Esophagus muscularis mucosa (tissue), 4 donors: Measurements from ENCODE around the gene NRXN3. TPM values are rescaled to one million over a fixed set of nuclear protein-coding genes. Genes with fewer than 3 reads are reported as not detected.

Experiments
- DNase-seq: peaks from one replicate; pipeline ENCODE4 v3.0.0-alpha.2; 2017; ENCODE audit errors: extremely low spot score
- H3K27ac ChIP-seq, 4 donors: fragments of 200-600 bp; sonication (generic); replicated peaks in 1 of 4; 1 replicate in 3 of 4; 2 replicates in 1 of 4; pipeline ENCODE4 v1.5.1; 2016 to 2019; ENCODE audit warnings: mild to moderate bottlenecking in 1 of 4
- H3K27me3 ChIP-seq, 4 donors: fragments of 200-600 bp; sonication (generic); one replicate each; pipeline versions ENCODE4 v1.5.1 to v1.6.0; 2016 to 2019
- H3K36me3 ChIP-seq, 4 donors: fragments of 200-600 bp; sonication (generic); one replicate each; pipeline ENCODE4 v1.5.1; 2016 to 2019
- H3K4me1 ChIP-seq, 4 donors: fragments of 200-600 bp; sonication (generic); one replicate each; pipeline ENCODE4 v1.5.1; 2016 to 2019
- H3K4me3 ChIP-seq, 4 donors: fragments of 200-600 bp; sonication (generic); 1 replicate in 2 of 4; 2 replicates in 2 of 4; pipeline ENCODE4 v1.5.1; 2016 to 2019; ENCODE audit warnings: mild to moderate bottlenecking in 4 of 4, moderate library complexity in 1 of 4
- H3K9me3 ChIP-seq, 4 donors: fragments of 200-600 bp; sonication (generic); 1 replicate in 3 of 4; 2 replicates in 1 of 4; pipeline ENCODE4 v1.5.1; 2016 to 2019
- CTCF ChIP-seq, 3 experiments: fragments of 200-600 bp in 2 of 3; fragments of 450-650 bp in 1 of 3; sonication (generic) in 2 of 3; IDR thresholded peaks; one replicate each; pipeline ENCODE4 v1.5.1; 2017 to 2019; ENCODE audit warnings: antibody characterized with exemption in 3 of 3, mild to moderate bottlenecking in 2 of 3, moderate library complexity in 1 of 3
- EP300 ChIP-seq: sonication (generic); formaldehyde crosslinking; IDR thresholded peaks from one replicate; pipeline ENCODE4 v1.6.1; 2017; ENCODE audit warnings: antibody characterized with exemption
- POLR2A ChIP-seq: fragments of 450-650 bp; IDR thresholded peaks from one replicate; pipeline ENCODE4 v1.6.1; 2017; ENCODE audit warnings: antibody characterized with exemption, moderate library complexity, mild to moderate bottlenecking, low read depth
- POLR2AphosphoS5 ChIP-seq, 2 donors: sonication (generic); formaldehyde crosslinking; IDR thresholded peaks; one replicate each; pipeline ENCODE4 v1.6.1; 2017; ENCODE audit warnings: antibody characterized with exemption in 2 of 2
- WGBS: methylation state at CpG from one replicate; pipeline ENCODE4 v1.1.5; 2018; 5-methylcytosine and 5-hydroxymethylcytosine counted together
- intact Hi-C: fragments of 100-400 bp; cut with DNase I; formaldehyde crosslinking; loops from one replicate; pipeline ENCODE4 v1.15.1; 2023
- total RNA-seq, 4 donors: library from RNA; depleted of rRNA; stranded (reverse); fragments of >200 nt; gene quantifications; one replicate each; pipeline versions ENCODE4 v1.1.0 to v1.2.1, GENCODE V29; 2016

Gene NRXN3
- total RNA-seq, 4 donors from 2014 or later: 71.1 to 159 (median 122) TPM

GRCh38 chr14:79727900-79728299, 1557.7 kb downstream of the NRXN3 start:
- Histone ChIP-seq H3K36me3 (no peaks in the 10 kb centered on the region), H3K27me3 (no peaks in the 10 kb centered on the region), H3K4me1 (peaks cover 0 to 13% (median 7%) of the 10 kb centered on the region in 4 donors), H3K9me3 (no peaks in the 10 kb centered on the region), H3K27ac (no peak overlapping the region), H3K4me3 (no peak overlapping the region)
- TF ChIP-seq POLR2AphosphoS5 (IDR thresholded peaks at IDR 0.05): no peak
- TF ChIP-seq POLR2A: no peak
- no peak for TF ChIP-seq EP300
- TF ChIP-seq CTCF (IDR thresholded peaks at IDR 0.05): no peak
- WGBS: 82% methylated on average over 3 of the region's 3 CpGs
- DNase-seq: no peak
- intact Hi-C loops: no loop called here

GRCh38 chr14:79728331-79728730, 1558.2 kb downstream of the NRXN3 start:
- H3K36me3 ChIP-seq: no peaks in the 10 kb centered on the region
- intact Hi-C loops: no loop called here
- TF ChIP-seq POLR2A (no peak), CTCF (IDR thresholded peaks at IDR 0.05) (no peak), EP300 (no peak), POLR2AphosphoS5 (IDR thresholded peaks at IDR 0.05) (no peak)
- peaks cover 0 to 11% (median 4%) of the 10 kb centered on the region in 4 donors for H3K4me1 ChIP-seq
- H3K27me3 ChIP-seq: no peaks in the 10 kb centered on the region
- no peak overlapping the region for H3K27ac ChIP-seq
- H3K4me3 ChIP-seq: no peak overlapping the region
- no peaks in the 10 kb centered on the region for H3K9me3 ChIP-seq
- 98% methylated on average over 3 of the region's 3 CpGs for WGBS
- no peak for DNase-seq

- Histone ChIP-seq H3K9me3 (no peaks in the 10 kb centered on the region), H3K4me1 (peaks cover 0 to 9% (median 1%) of the 10 kb centered on the region in 4 donors), H3K27ac (no peak overlapping the region), H3K27me3 (no peaks in the 10 kb centered on the region), H3K36me3 (no peaks in the 10 kb centered on the region), H3K4me3 (no peak overlapping the region)
- 100% methylated on average over 3 of the region's 3 CpGs for WGBS
- DNase-seq: no peak
- intact Hi-C loops: no loop called here
- TF ChIP-seq POLR2AphosphoS5 (IDR thresholded peaks at IDR 0.05) (no peak), CTCF (IDR thresholded peaks at IDR 0.05) (no peak), EP300 (no peak), POLR2A (no peak)
These were observed 1559.6 kb downstream of the NRXN3 start for GRCh38 chr14:79729731-79730130.

GRCh38 chr14:79730196-79730595, 1560.0 kb downstream of the NRXN3 start:
- intact Hi-C loops: no loop called here
- TF ChIP-seq POLR2A: no peak
- TF ChIP-seq CTCF (IDR thresholded peaks at IDR 0.05): no peak
- TF ChIP-seq EP300: no peak
- no peak for TF ChIP-seq POLR2AphosphoS5 (IDR thresholded peaks at IDR 0.05)
- no peaks in the 10 kb centered on the region for H3K36me3 ChIP-seq
- WGBS: 82% methylated on average over 2 of the region's 2 CpGs
- no peaks in the 10 kb centered on the region for H3K27me3 ChIP-seq
- H3K4me3 ChIP-seq: no peak overlapping the region
- no peak for DNase-seq
- H3K4me1 ChIP-seq: peaks cover 0 to 9% (median 1%) of the 10 kb centered on the region in 4 donors
- H3K9me3 ChIP-seq: no peaks in the 10 kb centered on the region
- no peak overlapping the region for H3K27ac ChIP-seq

GRCh38 chr14:79730953-79731352, 1560.8 kb downstream of the NRXN3 start:
- Histone ChIP-seq H3K4me3 (no peak overlapping the region), H3K9me3 (peaks cover 0 to 4% (median under 1%) of the 10 kb centered on the region in 4 donors), H3K4me1 (peaks cover 0 to 9% (median 1%) of the 10 kb centered on the region in 4 donors), H3K27me3 (no peaks in the 10 kb centered on the region), H3K36me3 (no peaks in the 10 kb centered on the region), H3K27ac (no peak overlapping the region)
- WGBS: 73% methylated on average over 5 of the region's 5 CpGs
- no peak for DNase-seq
- intact Hi-C loops: no loop called here
- TF ChIP-seq POLR2A (no peak), CTCF (IDR thresholded peaks at IDR 0.05) (no peak), POLR2AphosphoS5 (IDR thresholded peaks at IDR 0.05) (no peak), EP300 (no peak)
